IPS-20b (cell line): ENCODE results near the gene GCLC.

Experiments used
- H3K27ac ChIP-seq: one replicate; pipeline ENCODE4 v1.5.1; 2013; ENCODE audit warnings: low read length
- H3K27me3 ChIP-seq: 2 replicates; pipeline ENCODE4 v1.6.1; 2013; ENCODE audit warnings: mild to moderate bottlenecking, low read length, inconsistent platforms; ENCODE audit not compliant: insufficient read depth
- H3K36me3 ChIP-seq: 2 replicates; pipeline ENCODE4 v1.6.1; 2013; ENCODE audit warnings: low read depth, mild to moderate bottlenecking, inconsistent platforms, low read length, moderate library complexity; ENCODE audit not compliant: insufficient read depth
- H3K4me1 ChIP-seq: 2 replicates; pipeline ENCODE4 v1.6.1; 2013; ENCODE audit warnings: mild to moderate bottlenecking, control low read depth, inconsistent platforms, low read length, moderate library complexity; ENCODE audit not compliant: insufficient read depth
- H3K4me3 ChIP-seq: 2 replicates; pipeline ENCODE4 v1.5.1; 2013; ENCODE audit warnings: mild to moderate bottlenecking, low read length, inconsistent platforms
- H3K9ac ChIP-seq: 2 replicates; pipeline ENCODE4 v1.6.1; 2013; ENCODE audit warnings: low read depth, mild to moderate bottlenecking, inconsistent platforms, low read length, moderate library complexity
- H3K9me3 ChIP-seq: 2 replicates; pipeline ENCODE4 v1.6.1; 2013; ENCODE audit warnings: mild to moderate bottlenecking, low read depth, low read length, inconsistent platforms; ENCODE audit not compliant: insufficient read depth

Gene GCLC

DNA sequence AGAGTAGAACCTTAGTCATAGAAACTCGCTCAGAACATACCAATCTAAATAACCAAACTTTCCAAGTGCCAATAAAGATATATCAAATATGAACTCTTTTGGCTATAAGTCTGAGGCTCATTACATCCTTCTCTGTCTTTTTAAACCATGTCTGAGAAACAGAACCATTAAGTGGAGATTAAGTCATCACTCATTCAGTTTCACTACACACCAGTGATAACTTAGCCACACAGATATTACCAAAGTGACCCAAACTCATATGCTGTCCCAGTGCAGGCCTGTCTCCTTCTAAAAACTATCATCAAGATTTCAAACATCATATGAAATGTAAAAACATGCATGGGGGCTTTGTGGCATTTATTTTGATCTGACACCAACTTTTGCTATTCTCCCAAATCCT, 12.0 kb downstream of the GCLC start:
- peaks cover 49% of the 10 kb centered on the region for H3K4me1 ChIP-seq
- H3K36me3 ChIP-seq = no peaks in the 10 kb centered on the region
- H3K4me3 ChIP-seq = no peak overlapping the region
- H3K9ac ChIP-seq = no peak overlapping the region
- no peaks in the 10 kb centered on the region for H3K9me3 ChIP-seq
- no peaks in the 10 kb centered on the region for H3K27me3 ChIP-seq
- H3K27ac ChIP-seq = no peak overlapping the region

DNA sequence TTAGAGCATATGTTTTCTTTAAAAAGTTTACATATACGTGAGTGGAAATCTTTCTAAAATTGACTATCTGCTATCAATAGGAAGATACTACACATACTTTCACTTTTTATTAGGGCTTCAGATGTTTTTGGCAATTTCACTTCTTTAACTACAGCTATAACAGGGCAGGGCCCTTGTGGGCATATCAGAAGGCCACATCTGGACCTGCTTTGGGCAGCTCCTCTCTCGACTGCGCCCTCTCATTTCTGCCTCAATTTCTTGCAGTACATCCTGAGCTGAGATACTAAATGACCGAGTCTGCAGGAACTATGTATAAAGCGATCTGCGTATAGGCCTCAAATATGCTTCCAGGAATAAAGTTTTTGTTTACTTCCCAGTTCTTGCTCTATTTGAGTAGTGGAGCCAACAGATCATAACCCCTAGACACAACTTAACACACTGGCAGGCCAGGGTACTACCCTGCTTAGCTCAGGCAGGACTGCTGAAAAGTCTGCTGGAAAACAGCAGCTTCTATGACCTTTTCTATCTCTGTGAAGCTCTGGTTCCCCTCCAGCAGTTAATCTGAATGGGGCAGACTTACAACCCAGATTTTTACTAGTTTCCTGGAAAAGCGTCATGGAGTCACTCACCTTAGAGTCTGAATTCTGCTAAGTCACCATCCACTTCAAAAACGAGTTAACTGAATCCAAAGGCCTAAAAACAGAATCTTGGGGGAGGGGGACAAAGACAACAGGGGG, 12.7 kb downstream of the GCLC start:
- H3K4me1 ChIP-seq = peaks cover 57% of the 10 kb centered on the region
- H3K27me3 ChIP-seq = no peaks in the 10 kb centered on the region
- no peaks in the 10 kb centered on the region for H3K36me3 ChIP-seq
- no peaks in the 10 kb centered on the region for H3K9me3 ChIP-seq
- H3K4me3 ChIP-seq = no peak overlapping the region
- H3K9ac ChIP-seq = no peak overlapping the region; the same call in 1 of the 2 replicates
- no peak overlapping the region for H3K27ac ChIP-seq

DNA sequence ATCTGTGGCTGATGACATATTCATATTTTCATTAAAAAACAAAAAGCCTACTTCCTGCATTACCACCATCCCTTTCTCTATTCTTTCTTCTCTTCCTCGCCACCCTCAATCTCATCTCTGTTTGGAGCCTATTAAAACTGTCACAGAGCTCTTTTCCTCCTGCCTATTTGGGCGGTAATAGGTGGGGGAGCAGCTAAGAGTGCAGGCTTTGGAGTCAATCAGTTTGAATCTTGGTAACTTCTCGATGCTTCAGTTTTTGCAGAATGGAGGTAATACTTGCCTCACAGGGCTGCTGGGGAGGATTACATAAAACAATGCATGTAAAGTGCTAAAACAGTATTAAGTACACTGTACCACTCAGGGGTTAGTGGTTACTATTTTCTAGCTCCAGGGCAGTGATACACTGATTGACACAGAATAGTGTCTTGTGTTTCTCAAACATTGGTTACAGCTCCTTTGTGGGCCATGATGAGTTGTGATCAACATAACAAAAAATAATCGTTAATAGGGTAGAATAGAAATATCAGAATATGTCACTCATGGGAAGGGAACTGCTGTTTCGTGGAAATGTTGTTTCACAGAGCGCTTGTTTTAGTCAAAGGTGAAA, 14.0 kb downstream of the GCLC start:
- Histone ChIP-seq H3K36me3 (no peaks in the 10 kb centered on the region), H3K4me3 (peak overlapping the region; percentile 41; the same call in 1 of the 2 replicates), H3K27ac (no peak overlapping the region), H3K9me3 (no peaks in the 10 kb centered on the region), H3K4me1 (peaks cover 63% of the 10 kb centered on the region), H3K9ac (peak overlapping the region; percentile 65; the same call in 1 of the 2 replicates), H3K27me3 (no peaks in the 10 kb centered on the region)

DNA sequence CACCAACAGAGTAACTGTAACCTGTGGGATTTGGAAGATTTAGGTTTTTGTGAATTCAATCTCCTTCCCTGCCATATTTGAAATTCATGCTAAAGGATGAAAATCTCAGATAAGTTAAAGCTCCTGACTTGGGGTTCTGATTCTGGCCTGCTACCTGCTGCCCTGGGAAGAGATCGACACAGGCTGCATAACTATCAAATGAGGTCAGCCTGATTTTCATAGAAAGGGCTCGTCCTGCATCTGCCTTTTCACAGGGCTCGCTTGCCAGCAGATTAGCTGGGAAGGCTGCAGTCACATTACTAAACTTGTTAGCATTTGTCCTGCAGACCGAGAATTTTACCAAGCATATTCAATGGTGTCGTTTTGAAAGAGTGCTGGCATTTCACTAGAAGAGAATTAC, 14.6 kb downstream of the GCLC start:
- peak overlapping the region; percentile 65; the same call in 1 of the 2 replicates for H3K9ac ChIP-seq
- no peaks in the 10 kb centered on the region for H3K27me3 ChIP-seq
- H3K27ac ChIP-seq = peak overlapping the region; percentile 35
- H3K4me3 ChIP-seq = peak overlapping the region; percentile 41; the same call in 1 of the 2 replicates
- H3K9me3 ChIP-seq = no peaks in the 10 kb centered on the region
- H3K36me3 ChIP-seq = no peaks in the 10 kb centered on the region
- H3K4me1 ChIP-seq = peaks cover 67% of the 10 kb centered on the region

DNA sequence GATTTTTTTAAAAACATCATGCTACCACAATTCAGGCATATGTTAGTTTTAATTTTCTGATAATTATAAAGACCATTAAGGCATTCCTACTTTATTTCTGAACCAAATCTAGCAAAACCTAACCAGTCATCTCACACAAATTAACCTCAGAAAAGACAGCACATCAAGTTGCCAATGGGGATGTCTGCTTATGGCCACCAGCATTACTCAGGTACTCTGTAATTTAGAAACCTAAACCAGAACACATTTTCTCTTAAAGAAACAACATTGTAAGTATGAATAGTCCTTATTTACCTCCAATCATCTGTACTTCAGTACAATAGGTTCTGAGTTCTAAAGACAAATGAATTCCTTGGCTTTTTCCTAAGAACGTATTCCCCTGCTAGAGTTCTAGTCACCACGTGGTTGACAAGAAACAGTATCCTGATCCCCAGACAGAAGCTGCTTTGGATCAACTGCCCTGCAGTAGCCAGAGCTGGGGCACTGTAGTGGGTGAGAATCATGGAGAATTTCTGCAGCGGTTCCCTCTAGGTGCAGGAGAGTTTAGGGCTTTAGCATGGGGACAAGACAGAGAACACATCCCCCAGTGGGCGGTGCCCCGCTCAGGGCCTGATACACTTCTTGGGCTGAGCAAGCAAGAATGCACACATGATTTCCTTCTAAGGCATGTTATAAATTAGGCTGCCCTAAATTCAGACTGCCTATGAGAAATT, 15.4 kb downstream of the GCLC start:
- H3K27ac ChIP-seq = peak overlapping the region; percentile 35

DNA sequence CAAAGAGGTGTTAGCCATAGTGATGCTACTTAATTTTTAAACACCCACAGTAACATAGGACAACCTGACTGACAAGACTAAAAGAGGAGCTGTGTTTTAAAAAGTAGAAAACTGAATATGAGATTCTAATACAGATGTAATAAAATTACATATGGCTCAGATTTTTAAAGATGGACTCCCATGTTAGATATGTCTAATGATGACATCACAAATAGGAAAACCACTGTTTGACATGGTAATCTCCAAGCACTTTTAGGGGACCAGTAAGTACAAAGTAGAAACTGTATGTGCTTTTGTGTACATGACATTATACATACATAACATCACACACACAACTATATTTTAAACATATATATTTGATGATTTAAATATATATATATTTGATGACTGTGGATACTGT, 16.8 kb downstream of the GCLC start:
- Histone ChIP-seq H3K9ac (no peak overlapping the region), H3K4me1 (peaks cover 78% of the 10 kb centered on the region), H3K36me3 (no peaks in the 10 kb centered on the region), H3K27ac (no peak overlapping the region), H3K27me3 (no peaks in the 10 kb centered on the region), H3K9me3 (no peaks in the 10 kb centered on the region), H3K4me3 (no peak overlapping the region)

More for the DNA sequence above, 15.4 kb downstream of the GCLC start:
- Histone ChIP-seq H3K36me3 (no peaks in the 10 kb centered on the region), H3K9me3 (no peaks in the 10 kb centered on the region), H3K9ac (peak overlapping the region; percentile 65; the same call in 1 of the 2 replicates), H3K4me3 (no peak overlapping the region), H3K27me3 (no peaks in the 10 kb centered on the region), H3K4me1 (peaks cover 71% of the 10 kb centered on the region)

DNA sequence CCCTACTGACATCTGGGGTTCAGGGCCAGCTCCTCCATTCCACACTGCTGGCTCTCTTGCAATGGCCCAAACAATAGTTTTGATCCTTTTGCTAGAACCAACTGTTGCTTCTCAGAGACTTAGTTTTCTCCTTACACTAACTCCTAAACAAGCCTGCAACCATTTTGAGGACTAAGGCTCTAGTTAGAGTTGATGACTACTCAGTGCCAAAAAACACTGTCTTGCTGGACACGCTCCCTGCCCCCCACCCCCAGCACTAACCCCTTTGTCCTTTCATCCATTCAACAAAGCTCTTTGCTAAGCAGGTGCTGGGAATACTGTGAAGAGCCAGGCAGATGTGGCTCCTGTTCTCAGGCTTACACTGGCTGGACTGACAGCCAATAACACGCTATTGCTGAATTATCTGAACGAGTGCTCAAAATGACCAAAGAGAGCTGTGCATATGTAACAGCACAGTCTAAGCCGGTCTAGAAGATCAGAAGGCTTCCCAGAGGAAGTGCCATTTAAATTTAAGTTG, 17.6 kb downstream of the GCLC start:
- Histone ChIP-seq H3K27ac (no peak overlapping the region), H3K4me1 (peaks cover 72% of the 10 kb centered on the region)

DNA sequence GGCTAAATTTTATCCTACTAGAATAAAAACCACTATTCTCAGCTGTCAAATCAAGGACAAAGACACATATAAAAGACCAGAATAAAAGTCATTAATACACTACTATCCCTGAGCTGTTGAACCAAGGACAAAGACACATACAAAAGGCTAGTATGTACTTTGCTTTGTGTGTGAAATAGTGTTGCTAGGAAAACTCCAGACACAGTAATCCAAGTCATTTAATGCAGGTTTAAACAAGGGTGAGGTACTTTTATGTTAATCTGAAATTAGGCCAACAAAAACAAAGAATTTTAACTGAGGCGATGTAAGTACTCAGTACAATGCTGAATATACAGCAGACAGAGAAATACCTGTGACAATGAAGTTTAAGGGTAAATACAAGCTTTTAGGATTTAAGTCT, 18.9 kb downstream of the GCLC start:
- Histone ChIP-seq H3K27me3 (no peaks in the 10 kb centered on the region), H3K9me3 (no peaks in the 10 kb centered on the region), H3K4me1 (peaks cover 59% of the 10 kb centered on the region), H3K4me3 (no peak overlapping the region), H3K9ac (peak overlapping the region; percentile 10; the same call in 1 of the 2 replicates), H3K36me3 (0 out of 2 replicates have a peak, but pooled peaks cover 7% of the 10 kb centered on the region), H3K27ac (no peak overlapping the region)

More for the DNA sequence above, 17.6 kb downstream of the GCLC start:
- H3K4me3 ChIP-seq = peak overlapping the region; percentile 11; the same call in 1 of the 2 replicates
- H3K27me3 ChIP-seq = no peaks in the 10 kb centered on the region
- H3K9me3 ChIP-seq = no peaks in the 10 kb centered on the region
- H3K9ac ChIP-seq = no peak overlapping the region
- H3K36me3 ChIP-seq = 0 out of 2 replicates have a peak, but pooled peaks cover 2% of the 10 kb centered on the region

DNA sequence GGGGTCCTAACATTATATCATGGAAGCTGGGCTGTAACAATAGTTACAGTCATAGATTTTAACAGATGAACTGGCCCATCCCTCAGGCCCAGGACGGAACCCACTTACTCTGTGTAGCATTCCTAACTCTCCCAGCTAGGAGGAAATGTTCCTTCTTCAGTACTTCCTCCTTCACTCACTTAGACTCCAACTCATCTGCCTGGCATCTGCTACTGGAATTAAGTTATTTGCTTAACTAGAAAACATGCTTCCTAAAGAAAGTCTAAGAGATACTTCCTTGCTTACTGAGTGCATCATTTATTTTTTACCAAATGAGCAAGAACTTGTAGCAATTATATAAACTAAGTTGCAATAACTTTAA, 20.5 kb downstream of the GCLC start:
- no peaks in the 10 kb centered on the region for H3K27me3 ChIP-seq
- no peak overlapping the region for H3K27ac ChIP-seq
- peaks cover 43% of the 10 kb centered on the region for H3K4me1 ChIP-seq
- no peak overlapping the region for H3K9ac ChIP-seq
- peaks cover 23% of the 10 kb centered on the region for H3K36me3 ChIP-seq
- H3K4me3 ChIP-seq = no peak overlapping the region
- no peaks in the 10 kb centered on the region for H3K9me3 ChIP-seq

DNA sequence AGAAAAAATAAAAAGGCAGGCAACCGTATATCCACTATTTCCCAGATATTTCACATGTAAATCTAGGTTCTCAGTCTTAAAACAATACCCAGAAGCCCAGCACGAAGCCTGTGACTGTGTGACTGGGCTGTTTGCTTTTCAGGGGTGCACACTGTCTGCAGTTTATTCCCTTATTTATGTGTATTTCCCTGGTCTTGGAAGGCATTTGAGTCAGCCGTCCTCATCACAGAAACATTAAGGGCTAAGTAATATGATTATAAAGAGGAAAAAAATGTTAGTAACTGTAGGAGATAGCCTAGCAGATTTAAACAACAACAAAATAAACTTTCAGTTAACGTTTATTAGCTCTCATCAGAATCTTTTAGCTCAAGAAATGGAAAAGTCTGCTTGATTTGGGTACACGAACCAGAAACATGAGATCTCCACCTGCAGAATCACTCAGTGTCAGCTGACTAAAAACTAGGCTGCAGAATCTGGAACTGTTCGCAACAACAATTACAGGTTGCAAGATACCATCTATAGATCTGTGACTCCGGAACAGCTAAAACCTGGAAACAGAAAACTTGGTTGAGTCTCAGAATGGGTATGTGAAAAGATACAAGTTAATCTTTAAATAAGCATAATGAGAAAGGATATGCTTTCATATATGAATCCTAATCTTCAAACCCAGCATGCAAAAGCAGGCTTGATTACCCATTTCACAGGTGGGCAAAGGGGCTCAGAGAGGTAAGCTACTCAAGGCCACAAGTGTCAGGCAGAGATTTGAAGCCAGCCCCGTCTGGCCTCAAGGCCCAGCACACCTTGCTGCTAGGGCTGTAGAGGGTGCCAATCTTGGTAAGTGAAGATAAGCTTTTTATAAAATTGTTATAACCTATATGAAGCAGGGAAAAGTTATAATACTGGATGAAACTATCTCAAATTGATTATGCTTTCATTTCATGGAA, 21.1 kb downstream of the GCLC start:
- Histone ChIP-seq H3K36me3 (peaks cover 28% of the 10 kb centered on the region), H3K27ac (no peak overlapping the region), H3K27me3 (no peaks in the 10 kb centered on the region), H3K9me3 (no peaks in the 10 kb centered on the region), H3K4me3 (no peak overlapping the region), H3K4me1 (peaks cover 37% of the 10 kb centered on the region), H3K9ac (no peak overlapping the region; the same call in 1 of the 2 replicates)
